G401.6 (cell line): Measurements from ENCODE around the gene CHADL.
"Not testable (repeated sequence)": the region's sequence is repeated elsewhere in the genome, so short reads cannot be mapped to it uniquely, and the experiment has no call there.

ENCODE experiments used
- FAIRE-seq: peaks from 2 replicates; lab custom pipeline; 2012; peaks lifted over from hg19 to GRCh38; lab: Jason Lieb, UNC

CHADL gene, protein sequence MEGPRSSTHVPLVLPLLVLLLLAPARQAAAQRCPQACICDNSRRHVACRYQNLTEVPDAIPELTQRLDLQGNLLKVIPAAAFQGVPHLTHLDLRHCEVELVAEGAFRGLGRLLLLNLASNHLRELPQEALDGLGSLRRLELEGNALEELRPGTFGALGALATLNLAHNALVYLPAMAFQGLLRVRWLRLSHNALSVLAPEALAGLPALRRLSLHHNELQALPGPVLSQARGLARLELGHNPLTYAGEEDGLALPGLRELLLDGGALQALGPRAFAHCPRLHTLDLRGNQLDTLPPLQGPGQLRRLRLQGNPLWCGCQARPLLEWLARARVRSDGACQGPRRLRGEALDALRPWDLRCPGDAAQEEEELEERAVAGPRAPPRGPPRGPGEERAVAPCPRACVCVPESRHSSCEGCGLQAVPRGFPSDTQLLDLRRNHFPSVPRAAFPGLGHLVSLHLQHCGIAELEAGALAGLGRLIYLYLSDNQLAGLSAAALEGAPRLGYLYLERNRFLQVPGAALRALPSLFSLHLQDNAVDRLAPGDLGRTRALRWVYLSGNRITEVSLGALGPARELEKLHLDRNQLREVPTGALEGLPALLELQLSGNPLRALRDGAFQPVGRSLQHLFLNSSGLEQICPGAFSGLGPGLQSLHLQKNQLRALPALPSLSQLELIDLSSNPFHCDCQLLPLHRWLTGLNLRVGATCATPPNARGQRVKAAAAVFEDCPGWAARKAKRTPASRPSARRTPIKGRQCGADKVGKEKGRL

DNA sequence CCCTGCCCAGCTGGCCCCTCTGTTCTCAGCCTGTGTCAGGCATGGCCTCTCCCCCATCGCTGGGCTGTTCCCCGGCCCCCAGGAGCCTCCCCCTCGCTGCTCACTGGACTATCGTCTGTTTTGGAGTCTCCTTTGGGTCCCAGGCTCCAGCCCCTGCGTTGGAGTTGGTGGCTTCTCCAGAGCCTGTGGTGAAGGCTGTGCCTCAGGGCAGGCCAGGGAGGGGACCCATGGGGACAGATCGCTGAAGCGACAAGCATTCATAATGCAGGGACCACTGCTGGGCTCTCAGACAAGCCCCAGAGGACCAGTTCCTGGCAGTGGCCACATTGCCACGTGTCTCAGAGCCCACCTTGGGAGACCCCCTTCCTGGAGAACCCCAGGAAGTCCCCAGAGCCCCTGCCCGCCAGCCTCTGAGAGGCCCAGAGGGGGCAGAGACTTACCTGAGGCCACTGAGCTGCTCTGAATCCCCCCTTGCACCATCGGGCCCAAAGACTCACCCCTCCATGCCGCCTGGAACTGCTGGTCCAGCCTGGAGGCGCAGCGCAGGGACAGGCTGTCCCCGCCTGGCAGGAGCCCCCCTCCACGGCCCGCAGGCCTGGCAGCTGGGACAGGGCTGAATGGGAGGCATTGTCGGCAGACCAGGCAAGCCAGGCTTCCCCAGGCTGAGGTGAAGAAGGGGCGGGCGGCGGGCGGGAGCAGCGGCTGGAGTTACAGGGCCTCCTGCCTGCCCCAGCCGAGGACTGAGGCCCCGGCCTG, at the start of gene CHADL:
TSS of gene CHADL (minus strand) at position 555 of the 756 bp plus-strand sequence. CDS start at position 505, 50 bp downstream.
- FAIRE-seq = no peak

DNA sequence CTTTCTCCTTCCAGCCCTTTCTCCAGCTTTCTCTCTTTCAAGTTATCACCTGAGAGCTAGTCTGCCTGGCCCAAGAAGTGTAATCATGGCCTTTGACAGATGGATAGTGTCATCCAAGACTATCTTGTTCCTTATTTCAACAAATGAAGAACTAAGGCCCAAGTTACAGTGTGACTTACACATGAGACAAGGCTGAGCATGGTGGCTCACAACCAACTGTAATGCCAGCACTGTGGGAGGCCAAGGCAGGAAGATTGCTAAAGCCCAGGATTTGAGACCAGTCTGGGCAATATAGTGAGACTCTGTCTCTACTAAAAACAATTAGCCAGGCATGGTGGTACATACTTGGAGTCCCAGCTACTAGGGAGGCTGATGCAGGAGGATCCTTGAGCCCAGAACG, 48.9 kb upstream of the CHADL start:
- FAIRE-seq = no peak

DNA sequence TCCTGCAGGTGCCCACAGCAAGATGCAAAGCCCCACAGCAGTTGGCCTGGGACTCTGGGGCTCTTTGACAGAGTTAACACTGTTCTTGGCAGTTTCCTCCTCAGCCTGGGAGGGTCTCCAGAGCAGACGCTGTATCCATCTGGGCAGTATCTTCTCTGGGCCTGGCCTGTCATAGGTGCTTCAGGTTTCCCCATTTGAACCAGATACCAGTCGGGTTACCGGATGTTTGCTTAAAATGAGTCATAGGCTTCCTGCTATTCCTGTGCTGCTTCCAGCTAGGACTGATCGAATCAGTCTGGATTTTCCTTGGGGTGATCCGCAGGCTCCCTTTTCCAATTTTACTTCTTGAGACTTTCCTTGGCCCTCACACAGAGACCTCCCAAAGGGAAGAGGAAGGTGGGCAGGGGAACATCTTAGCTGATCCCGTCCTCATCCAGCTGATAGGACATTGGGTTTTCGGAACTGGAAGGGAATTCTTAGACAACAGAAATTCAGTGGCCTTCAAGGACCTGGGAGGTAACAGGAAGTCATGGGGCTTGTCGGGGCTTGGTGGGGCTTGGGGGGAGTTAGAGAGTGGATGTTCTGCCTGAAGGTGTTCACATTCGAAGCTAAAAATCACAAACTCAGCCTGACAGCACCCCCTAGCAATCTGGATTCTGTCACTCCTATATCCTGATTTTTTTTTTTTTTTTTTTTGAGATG, 47.7 kb upstream of the CHADL start:
- FAIRE-seq = peak; percentile 50

DNA sequence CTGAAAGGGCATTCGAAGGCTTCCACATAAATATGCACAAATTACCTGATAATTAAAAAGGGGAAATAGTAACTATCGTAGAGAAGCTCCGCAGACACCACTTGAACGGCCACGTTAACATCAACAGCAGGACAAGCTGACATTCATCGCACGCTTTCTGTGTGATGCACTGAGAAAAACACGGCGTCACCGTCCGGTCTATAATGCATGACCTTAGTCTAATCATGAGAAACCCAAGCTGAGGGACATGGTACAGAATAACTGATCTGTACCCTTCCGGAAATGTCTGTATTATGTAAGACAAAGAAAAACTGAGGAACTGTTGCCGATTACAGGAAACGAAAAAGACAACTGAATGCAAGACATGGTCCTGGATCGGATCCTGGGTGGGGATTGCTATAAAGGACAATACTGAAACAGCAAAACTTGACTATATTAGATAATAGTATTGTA, 45.9 kb upstream of the CHADL start:
- FAIRE-seq = peak; percentile 21

DNA sequence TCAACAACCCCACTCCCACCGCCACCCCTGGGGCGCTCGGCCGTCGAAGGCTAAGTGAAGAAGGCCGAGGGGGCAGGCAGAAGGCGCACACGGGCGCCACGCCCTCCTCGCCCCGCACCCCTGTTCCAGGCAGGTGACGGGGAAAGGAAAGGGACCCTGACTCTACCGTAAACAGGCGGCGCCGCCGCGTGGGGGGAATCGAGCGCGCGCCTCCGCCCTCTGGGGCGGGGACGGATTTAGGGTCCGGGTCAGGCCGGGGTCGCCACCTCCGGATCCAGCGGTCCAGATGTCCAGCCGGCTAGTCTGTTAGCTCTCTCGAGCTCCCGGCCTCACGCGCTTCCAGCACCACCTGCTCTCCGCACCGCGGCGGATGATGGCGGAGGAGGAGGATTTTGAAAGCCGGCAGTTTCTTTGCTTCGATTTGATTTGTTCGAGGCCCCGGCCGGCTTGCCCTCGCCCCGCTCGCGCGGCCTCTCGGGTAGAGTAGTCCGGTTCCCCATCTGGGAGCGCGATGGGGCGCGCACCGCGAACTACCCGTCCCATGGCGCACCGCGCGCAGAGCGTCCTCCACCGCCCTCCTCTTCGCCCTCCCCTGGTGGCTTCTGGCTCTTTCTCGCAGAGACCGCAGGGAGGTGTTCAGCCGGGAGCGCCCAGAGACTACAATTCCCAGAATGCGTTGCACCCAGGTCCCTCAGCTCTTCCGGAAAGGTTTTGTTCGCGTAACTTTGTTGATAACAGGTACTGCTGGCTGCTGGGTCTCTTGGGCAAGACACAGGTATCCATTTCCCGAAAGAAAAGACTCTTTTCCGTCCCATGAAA, 45.3 kb upstream of the CHADL start, which contains the start of gene RANGAP1:
TSS of gene RANGAP1 (minus strand) at position 368 of the 819 bp plus-strand sequence. CDS start 5,143 bp downstream, outside the sequence.
- peak; percentile 98 for FAIRE-seq

DNA sequence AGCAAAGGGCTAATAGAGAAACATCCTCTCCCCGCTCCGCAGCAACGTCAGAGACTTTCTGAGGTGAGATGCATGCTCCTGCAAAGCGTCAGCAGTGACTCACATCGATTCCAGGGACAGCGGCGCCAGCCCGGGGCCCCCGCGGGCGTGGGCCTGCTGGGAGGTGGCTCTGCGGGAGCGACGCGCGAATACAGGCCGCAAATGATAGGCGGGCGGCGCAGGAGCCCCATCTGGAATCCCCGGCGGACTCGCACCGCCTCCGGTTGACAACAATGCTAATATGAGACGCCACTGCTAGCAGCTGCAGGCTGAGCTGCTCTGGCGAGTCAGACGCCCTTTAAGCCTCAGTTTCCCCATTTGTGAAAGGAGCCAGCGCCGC, 44.7 kb upstream of the CHADL start:
- FAIRE-seq = no peak

DNA sequence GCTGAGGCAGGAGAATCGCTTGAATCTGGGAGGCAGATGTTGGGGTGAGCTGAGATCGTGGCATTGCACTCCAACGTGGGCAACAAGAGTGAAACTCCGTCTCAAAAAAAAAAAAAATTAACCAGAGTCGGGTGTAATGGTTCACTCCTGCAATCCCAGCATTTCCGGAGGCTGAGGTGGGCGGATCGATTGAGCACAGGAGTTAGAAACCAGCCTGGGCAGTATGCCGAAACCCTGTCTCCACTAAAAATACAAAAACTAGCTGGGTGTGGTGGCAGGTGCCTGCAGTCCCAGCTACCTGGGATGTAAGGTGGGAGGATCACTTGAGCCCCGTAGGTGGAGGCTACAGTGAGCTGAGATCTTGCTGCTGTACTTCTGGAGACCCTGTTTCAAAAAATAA, 43.7 kb upstream of the CHADL start:
- FAIRE-seq = no peak

DNA sequence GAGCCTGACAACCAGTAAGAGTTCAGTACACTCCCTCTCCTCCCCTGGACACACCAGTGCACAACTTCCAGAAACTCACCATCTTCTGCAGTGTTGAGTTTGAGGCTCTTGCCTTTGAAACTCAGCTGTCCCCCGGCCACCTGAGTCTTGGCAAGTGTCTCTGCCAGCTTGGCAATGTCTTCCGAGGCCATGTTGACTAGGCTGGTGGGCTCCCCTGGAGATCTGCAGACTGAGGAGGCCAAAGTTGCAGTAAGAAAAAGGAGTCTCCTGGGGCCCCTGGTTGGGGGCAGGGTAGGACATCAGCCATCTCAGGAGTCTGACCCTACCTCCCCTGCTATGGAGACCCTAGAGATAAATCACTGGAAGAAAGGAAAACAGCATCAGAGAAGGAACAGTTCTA, 40.1 kb upstream of the CHADL start:
- no peak for FAIRE-seq

DNA sequence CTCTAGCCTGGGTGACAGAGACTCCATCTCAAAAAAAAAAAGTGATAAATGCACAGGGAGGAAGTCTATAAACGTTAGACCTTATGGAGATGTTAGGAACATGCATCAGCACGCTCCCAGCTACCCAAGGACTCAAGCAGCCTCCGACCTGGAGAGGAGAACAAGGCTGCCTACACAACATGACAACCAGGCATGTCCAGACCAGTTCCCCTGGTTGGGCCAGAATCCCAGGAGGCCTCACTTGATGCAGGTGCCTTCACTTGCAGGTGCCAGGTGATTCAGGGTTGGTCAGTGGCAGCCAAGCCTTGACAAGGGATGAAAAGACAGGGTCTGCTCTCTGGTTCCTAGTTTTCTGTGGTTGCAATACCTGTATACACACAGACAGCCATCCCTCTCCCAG, 39.3 kb upstream of the CHADL start:
- no peak for FAIRE-seq

DNA sequence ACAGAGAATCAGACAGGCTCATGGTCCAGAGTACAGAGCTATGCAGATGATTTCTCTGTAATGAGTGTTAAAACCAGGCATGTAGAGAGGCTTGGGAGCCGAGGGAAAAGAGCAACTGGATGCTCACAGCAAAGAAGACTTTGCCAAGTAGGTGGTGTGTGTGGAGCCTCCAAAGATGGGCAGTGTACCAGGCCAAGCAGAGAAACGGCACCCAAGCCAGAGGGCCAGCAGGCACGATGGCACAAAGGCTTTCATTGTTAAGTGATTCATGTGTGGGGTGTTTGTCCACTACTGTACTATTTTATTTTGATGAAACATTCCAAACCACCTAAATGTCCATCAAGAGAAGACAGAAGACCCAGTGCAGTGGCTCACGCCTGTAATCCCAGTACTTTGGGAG, 34.1 kb upstream of the CHADL start:
- no peak for FAIRE-seq

DNA sequence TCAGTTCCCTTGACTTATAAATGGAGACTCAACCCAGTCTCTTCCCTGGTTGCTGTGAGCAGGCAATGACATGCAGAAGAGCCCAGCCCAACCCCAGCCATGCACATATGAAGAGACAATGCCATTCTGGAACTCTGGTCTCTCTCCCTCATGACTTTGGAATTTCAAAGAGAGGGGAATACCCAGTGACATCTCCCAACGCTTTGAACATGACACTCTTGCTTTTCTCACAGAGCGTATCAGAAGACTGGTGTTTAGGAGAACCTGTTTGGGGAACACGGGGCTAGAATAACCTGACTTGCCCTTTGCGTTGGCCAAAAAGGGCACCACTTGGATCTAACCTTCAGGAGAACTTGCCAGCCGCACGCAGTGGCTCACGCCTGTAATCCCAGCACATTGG, 32.4 kb upstream of the CHADL start:
- FAIRE-seq = no peak

DNA sequence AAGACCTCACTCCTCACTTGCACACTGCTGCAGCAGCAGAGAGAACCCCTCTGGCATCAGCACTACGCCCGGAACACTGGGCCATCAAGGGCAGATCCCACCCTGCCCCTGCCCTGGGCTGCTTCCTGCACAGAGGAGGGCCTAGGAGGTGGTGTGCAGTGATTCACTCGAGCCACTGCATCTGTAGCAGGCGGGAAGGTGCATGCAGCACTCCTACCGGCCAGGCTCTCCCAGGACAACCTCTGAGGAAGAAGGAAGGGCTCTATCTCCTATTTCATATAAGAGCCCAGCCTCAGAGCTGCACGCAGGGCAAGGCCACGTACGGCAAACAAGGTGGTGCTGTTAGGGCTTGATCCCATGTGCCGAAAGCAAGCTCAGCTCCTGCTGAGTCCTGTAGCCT, 31.1 kb upstream of the CHADL start:
- FAIRE-seq = no peak

DNA sequence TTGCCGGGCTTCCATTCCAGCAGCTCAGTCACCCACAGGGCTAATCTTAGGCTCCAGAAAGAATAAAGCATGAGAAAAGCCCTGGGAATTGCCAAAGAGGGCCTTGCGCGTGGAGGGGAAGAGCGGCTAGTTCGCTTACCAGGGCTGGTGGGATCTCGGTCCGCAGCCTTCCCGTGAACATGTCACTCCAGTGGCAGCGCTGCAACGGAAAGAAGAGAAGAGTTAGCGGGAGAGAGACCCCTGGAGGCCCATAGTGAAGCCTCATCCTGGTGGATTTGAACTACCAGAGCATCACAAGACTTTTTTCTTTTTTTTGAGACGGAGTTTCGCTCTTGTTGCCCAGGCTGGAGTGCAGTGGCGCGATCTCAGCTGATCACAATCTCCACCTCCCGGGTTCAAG, 27.2 kb upstream of the CHADL start:
- FAIRE-seq = no peak

DNA sequence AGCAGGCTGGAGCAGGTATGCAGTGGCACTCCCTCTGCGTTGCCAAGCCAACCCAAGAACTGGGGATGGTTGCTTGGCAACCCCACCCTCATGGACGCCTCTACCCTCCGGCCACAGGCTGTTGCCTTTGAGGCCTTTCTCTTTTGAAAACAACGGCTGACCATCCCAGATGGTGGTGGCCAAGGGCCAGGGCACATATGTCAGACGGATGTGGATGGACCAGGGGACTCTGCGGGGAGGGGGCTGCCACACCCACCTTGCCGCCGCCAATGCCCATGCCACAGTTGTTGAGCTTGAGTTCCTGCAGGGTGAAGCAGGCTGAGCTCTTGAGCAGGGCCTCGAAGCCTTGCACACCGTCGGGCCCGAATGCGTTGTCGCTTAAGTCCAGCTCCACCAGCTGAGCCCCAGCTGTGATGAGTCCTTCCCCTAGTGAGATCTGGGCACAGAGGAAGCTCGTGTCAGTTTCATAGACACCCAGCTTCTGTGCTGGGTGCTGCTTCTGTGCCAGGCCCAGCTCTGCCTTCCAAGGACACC, 23.7 kb upstream of the CHADL start:
- FAIRE-seq = no peak

DNA sequence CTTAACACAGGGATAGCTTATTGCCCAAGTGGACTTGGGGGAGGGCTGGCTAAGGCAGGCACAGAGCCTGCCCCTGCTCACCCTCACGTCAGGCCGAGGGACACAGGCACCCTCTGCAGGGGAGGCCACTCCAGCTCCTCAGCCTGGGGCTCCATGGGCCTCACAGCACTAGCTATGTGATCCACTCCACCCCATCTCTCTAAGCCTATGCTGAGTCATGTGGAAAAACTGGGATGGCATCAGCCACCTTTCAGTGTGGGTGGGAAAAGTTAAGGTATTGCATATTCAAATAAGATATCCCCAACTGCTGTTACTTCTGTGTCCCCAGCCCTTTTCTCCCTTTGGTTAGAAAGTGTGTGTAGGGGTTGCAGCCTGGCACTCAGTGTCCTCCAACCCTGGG, 23.0 kb upstream of the CHADL start:
- FAIRE-seq = no peak

DNA sequence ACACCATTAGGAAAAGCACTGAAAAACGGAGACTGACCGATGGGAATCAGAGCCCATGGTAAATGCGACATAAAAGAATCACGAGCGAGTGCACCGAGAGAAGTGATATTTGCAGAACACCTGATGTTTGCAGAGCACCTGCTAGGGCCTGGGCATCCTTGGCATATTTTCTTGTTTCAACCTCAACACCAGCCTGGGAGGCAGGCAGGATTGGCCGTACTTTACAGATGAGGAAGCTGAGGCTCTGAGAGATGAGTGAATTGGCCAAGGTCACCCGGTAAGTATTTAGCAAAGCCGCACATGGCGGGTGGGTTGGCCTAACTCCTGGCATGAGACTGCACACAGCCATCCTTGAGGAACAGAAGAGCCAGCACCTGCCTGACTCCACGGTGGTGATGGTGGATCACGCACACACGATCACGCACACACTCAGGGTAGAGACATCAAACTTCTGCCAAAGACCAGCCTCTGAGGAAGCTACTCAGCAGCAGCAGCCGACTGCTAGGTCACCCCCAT, 21.6 kb upstream of the CHADL start:
- no peak for FAIRE-seq

DNA sequence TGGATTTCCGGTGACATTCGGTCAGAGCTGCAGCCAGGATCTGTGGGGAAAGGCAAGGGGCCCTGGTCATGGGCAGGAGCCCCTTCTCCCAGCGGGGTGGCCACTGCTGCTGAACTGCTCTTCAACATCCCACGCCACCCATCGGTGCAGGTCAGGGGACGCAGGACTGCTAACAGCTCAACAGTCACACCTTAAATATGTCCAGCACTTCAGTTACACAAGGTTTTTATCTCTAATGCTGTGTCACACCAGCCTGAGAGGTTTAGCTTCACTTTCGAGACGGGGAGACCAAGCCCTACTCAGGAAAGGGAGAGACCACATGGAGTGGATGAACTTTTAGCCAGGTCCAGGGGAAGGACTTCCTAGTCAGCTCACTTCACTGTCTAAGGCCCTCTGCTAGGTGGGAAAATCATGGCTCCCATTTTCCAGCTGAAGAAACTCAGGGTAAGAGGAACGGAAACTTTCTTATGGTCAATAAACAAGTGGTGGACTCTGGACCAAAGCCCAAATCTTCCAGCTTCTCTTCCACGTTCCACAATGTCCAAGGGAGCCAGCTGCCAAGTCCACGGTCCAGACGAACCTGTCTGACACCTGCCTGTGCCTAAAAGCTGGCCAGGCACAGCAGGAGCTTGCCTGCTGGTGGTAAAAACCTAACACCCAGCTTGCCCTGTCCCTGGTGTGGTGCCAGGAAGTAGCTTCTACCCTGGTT, 21.0 kb upstream of the CHADL start:
- FAIRE-seq = no peak

DNA sequence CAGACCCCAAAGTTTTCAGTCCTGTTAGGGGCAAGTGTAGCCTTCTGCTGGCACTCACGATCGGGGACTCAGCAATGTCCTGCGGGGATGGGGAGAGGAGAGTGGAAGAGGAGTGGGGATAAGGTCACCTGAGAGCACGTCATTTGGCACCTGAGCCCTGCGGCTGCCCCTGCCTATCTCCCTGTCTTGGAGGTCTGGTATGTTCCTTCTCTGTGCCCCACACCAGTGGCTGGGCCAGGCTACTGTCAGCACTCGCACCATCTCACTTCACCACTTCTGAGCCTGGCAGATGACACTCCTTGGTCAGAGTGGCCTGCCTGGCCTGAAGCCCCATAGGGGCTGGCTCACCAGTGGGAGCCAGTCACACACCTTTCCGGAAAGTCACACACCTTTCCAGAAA, 20.1 kb upstream of the CHADL start:
- no peak for FAIRE-seq

DNA sequence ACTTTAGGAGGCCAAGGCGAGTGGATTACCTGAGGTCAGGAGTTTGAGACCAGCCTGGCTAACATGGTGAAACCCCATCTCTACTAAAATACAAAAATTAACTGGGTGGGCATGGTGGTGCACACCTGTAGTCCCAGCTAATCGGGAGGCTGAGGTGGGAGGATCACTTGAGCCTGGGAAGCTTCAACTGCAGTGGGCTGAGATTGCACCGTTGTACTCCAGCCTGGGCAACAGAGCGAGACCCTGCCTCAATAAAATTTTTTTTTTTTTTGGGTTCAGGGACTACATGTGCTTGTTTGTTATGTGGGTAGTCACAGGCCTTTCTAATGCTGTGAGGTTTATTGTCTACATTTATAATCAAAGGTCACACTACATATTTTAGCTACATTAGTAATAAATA, 19.0 kb upstream of the CHADL start:
- FAIRE-seq = not testable (repeated sequence)

DNA sequence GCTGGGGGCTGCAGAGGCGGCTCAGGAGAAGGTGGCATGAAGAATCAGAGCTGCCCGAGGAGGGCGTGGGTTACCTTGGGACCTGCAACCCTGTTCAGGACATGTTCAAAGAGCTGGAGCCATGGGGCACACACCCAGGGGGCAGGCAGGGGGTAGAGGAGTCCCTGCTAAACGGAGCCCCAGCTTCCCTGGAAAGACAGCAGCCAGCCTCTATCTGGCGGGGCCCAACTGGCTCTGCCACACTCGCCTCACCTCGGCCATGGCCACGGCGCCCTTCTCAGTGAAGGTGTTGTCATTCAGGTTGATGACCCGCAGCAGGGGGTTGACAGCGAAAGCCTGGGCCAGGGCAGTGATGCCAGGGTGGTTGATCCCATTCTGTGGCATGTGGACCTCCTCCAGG, 17.0 kb upstream of the CHADL start:
- no peak for FAIRE-seq
